Head of caudate nucleus (tissue), 42 donors: Measurements from ENCODE around the gene NFIA.

Experiments used
- DNase-seq, 42 donors: peaks; one replicate each; pipeline versions ENCODE4 v3.0.0 to v3.0.0-alpha.2; 2020 to 2021; ENCODE audit warnings: mixed read lengths in 7 of 42
- intact Hi-C: fragments of 100-400 bp; cut with DNase I; formaldehyde crosslinking; loops from one replicate; pipeline ENCODE4 v1.15.0; 2022

NFIA gene

DNA sequence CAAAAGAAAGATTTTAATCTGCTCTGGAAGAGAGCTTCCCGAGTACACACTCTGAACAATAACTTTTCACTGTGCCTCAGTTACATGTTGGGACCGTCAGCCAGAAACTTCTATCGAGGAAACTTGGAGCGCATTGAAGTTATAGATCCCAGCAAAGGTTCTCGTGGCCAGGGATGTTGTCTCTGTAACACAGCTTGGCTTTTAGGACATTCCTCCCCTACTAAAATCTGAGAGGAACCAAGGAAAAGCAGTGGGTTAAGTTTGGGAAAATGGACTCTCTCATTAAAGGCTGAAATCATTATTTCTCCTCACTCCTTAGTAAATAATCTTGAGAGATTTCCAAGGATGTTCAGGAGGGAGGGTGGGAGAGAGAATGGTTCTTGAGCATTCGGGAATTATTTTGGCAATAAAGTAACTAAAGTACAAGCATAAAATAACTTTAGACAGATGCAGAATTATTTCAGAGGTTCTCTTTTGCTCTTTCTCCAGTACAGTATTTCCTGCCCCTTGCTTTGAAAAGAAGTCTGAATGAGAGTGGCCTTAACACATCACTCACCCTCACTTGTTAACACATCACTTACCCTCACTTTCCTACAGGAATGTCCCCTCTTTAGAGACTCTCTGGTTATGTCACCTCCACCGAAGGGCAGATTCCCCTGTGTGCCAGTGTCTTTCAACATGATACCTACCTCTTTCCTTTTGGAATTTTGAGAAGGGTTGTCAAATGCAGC, 1.8 kb upstream of the NFIA start:
- intact Hi-C loops = loop anchor here (5.0 to 10.0 kb wide), 2 partner anchors 42 to 194 kb away; no protein-coding TSS in a partner anchor

GRCh38 chr1:61081144-61081685, 1.1 kb upstream of the NFIA start:
- intact Hi-C loops = loop anchor here (5.0 to 10.0 kb wide), 2 partner anchors 41 to 194 kb away; no protein-coding TSS in a partner anchor
- peak in 1 of 42 donors; percentile 9 for DNase-seq

More for the DNA sequence above, 1.8 kb upstream of the NFIA start:
- DNase-seq = peak in 1 of 42 donors; percentile 33

DNA sequence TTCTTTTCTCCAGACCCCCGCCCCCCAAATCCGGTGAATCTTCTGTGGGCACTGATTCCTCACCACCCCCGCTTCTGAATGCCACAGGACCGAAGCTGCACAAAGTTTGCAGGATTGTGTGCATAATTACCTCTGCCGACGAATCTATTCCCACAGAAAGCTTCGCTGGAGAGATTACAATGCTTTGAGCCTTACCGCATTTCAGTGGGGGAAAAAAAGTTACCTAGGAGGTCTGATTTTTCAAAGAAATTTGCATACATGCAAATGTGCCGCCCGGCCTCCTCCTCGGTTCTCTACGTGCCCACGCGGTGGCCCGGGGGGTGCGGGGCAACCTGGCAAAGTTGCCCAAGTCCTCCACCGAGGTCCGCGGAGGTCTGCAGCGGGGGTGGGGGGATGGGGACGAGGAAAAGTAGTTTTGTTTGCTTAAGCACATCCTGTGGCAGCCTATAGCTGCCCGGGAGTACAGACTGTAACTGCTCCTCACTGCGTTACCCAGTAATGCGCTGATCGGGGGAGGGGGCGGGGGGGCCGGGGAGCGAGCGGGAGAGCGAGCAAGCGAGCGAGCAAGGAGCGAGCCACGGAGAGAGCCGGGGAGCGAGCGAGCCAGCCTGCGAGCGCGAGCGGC, 563 bp upstream of the NFIA start:
- peak in 35 of 42 donors; percentile 12 to 75 (median 39) for DNase-seq
- intact Hi-C loops = loop anchor here (2.0 to 10.0 kb wide), 3 partner anchors 31 to 193 kb away; no protein-coding TSS in a partner anchor

- DNase-seq = peak in 37 of 42 donors; percentile 28 to 83 (median 61)
- intact Hi-C loops = loop anchor here (2.0 to 10.0 kb wide), 3 partner anchors 32 to 192 kb away; no protein-coding TSS in a partner anchor
Observed at GRCh38 chr1:61083013-61083806, 849 bp downstream of the NFIA start.

DNA sequence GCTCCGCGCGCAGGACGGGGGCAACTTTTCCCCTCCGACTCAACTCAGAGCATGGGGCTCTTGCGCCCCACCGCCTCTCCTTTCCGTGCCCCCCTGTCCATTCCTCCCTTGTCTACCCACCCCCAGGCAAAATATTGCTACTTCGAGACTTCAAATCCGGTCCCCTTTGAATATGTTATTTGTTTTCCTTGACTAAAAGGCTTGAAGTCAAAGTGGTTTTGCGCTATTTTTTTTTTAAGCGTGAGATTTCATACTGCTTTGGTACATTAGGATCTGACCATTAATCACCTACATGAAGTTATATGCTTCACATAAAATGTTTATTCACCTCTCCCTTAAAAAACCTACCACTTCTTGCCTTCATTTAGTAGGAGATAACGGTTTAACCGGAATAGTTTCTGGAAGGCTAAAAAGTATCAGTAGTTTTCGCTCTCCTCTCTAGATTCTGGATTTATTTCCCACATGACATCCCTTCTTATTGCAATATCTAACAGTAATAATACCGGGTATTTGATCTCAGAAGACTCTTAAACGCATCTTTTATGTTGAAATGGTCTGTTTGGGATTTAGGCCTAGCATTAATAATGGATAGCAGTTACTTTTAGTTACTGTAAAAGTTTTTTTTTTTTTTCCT, 1.6 kb downstream of the NFIA start:
- no peak for DNase-seq
- intact Hi-C loops = loop anchor here (2.0 to 10.0 kb wide), 3 partner anchors 33 to 191 kb away; no protein-coding TSS in a partner anchor

DNA sequence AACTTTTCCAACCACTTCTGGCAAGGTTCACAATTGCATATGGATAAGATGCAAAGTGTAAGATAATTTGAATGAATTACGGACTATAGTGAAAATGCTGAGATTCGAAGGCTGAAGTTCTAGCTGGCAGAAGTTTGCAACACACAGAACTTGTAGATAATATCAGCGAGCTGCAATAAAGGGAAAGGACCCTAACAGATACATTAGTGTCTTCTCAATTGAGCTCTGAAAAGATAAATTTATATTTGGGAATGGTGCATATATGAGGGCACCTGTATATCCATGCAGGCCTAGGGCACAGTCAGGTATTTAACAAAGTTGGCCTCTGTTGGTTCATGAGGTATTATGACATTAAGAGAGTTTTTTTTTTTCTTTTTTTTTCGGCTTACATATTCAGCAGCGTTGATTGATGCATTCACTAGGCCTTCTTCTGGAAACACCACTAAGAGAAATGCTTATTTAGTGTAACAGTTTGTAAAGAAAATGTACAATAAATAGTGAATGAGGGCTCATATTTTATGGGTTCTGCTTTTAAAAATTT, 2.2 kb downstream of the NFIA start:
- intact Hi-C loops = loop anchor here (5.0 to 10.0 kb wide), 2 partner anchors 38 to 190 kb away; no protein-coding TSS in a partner anchor
- DNase-seq = no peak

GRCh38 chr1:61085206-61085982, 3.0 kb downstream of the NFIA start:
- DNase-seq = no peak
- intact Hi-C loops = loop anchor here (10.0 kb wide), 1 partner anchor 189 kb away; no protein-coding TSS in a partner anchor

- DNase-seq = no peak
- intact Hi-C loops = loop anchor here (10.0 kb wide), 1 partner anchor 189 kb away; no protein-coding TSS in a partner anchor
Observed at GRCh38 chr1:61085983-61086644, 3.8 kb downstream of the NFIA start.

DNA sequence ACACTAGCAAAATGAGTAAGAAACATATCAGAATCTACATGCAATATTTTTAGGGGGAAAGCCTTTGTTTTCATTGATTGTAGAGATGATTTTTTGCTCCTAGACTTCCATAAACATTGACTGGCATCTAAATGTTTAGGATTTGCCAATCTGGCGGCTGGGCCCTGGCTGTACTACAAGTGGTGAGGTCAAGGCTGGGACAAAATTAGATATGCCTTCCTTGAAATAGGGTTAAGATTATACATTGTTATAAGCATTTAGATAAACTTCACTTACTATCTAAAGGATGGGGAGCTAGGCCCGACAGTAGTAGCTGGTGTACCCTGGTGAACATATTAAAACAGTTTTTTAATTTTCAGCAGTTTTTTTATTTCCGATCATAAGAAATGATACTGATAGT, 5.2 kb downstream of the NFIA start:
- intact Hi-C loops = loop anchor here (10.0 kb wide), 1 partner anchor 187 kb away; no protein-coding TSS in a partner anchor
- DNase-seq = peak in 8 of 42 donors; percentile 19 to 75 (median 42)

- intact Hi-C loops = loop anchor here (10.0 kb wide), 1 partner anchor 186 kb away; no protein-coding TSS in a partner anchor
- no peak for DNase-seq
Observed at GRCh38 chr1:61088163-61088974, 6.0 kb downstream of the NFIA start.

DNA sequence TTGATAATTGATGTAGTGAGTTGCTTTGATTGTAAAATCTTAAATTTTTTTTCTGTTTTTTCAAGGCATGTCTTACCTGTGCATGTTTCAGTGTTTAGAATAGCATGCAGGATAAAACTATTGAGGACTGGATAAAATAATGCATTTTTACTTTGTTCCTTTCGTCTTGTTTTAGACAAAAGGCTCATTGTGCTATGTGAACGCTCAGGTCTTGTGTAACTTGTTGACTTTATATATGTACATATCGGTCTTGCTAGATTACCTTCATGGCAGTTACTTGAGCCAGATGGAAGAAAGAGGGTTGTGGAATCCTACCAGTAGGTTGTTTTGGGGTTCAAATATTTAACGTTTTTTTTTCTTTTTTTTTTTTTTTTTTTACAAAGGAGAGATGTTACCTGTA, 7.0 kb downstream of the NFIA start:
- no peak for DNase-seq
- intact Hi-C loops = loop anchor here (10.0 kb wide), 1 partner anchor 185 kb away; no protein-coding TSS in a partner anchor

GRCh38 chr1:61089741-61090140, 7.4 kb downstream of the NFIA start:
- DNase-seq = no peak
- intact Hi-C loops = loop anchor here (10.0 kb wide), 1 partner anchor 185 kb away; no protein-coding TSS in a partner anchor

- DNase-seq = peak in 22 of 42 donors; percentile 30 to 83 (median 50)
Observed at GRCh38 chr1:61090546-61091202, 8.3 kb downstream of the NFIA start.

GRCh38 chr1:61091455-61091854, 9.1 kb downstream of the NFIA start:
- intact Hi-C loops = no loop called here
- DNase-seq = no peak

More at GRCh38 chr1:61090546-61091202, 8.3 kb downstream of the NFIA start:
- intact Hi-C loops = no loop called here

GRCh38 chr1:61092642-61093041, 10.3 kb downstream of the NFIA start:
- no peak for DNase-seq
- intact Hi-C loops = no loop called here
